ENCODE data around the gene MEMO1.

DNA sequence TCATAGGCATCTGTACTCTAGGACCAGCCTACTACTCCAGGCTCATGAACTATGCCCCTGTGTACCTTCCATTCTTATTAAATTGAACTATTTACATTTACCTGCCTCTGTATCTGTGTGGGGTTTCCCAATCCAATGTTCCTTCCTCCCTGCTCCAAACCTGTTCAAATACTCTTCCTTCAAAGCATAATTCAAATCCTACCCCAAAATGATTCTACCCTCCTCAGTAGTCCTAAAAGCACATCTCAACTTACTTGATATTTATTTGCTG, 3.8 kb downstream of the MEMO1 start:
- TF ChIP-seq, protein P1, sequence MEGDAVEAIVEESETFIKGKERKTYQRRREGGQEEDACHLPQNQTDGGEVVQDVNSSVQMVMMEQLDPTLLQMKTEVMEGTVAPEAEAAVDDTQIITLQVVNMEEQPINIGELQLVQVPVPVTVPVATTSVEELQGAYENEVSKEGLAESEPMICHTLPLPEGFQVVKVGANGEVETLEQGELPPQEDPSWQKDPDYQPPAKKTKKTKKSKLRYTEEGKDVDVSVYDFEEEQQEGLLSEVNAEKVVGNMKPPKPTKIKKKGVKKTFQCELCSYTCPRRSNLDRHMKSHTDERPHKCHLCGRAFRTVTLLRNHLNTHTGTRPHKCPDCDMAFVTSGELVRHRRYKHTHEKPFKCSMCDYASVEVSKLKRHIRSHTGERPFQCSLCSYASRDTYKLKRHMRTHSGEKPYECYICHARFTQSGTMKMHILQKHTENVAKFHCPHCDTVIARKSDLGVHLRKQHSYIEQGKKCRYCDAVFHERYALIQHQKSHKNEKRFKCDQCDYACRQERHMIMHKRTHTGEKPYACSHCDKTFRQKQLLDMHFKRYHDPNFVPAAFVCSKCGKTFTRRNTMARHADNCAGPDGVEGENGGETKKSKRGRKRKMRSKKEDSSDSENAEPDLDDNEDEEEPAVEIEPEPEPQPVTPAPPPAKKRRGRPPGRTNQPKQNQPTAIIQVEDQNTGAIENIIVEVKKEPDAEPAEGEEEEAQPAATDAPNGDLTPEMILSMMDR (optimal IDR thresholded peaks at IDR 0.05 in 1 of 3, IDR thresholded peaks at IDR 0.05 in 1 of 3, conservative IDR thresholded peaks at IDR 0.05 in 1 of 3; ENCODE audit: extremely low read depth in 1 of 3, insufficient read depth in 2 of 3, low read length in 3 of 3) = no peak
- no peak for TF ChIP-seq EZH2 (IDR thresholded peaks at IDR 0.05; ENCODE audit: low read length)

Data from keratinocyte (primary cell).